ENCODE measurements around the gene CKLF. TPM values are rescaled to one million over a fixed set of nuclear protein-coding genes. Genes with fewer than 3 reads are reported as not detected.
"Not testable (repeated sequence)": the region's sequence is repeated elsewhere in the genome, so short reads cannot be mapped to it uniquely, and the experiment has no call there.

The CKLF gene
- total and polyA plus RNA-seq, 12 donors = 19.6 to 67.9 (median 39.1) TPM

- WGBS, 4 donors = 93 to 94% (median 93%) methylated on average over 4 of the region's 4 CpGs
Observed at GRCh38 chr16:66591018-66591417, 38.6 kb downstream of the CKLF start.

DNA sequence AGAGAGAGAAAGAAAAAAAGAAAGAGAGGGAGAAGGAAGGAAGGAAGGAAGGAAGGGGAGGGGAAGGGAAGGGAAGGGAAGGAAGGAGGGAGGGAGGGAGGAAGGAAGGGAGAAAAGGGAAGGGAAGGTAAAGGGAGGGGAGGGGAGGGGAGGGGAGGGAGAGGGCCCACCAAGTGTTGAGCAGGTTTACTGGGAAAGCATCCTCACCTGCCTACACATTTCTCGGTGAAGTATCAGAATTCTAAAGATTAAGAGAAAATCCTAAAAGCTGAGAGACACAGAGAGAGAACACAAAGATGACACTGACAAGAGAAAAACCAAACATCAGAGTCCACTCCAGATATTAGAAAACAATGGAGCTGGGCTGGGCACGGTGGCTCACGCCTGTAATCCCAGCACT, 39.9 kb downstream of the CKLF start:
- intact Hi-C loops (cut with DNase I) = no loop called here
- Histone ChIP-seq H3K27me3 (no peaks in the 10 kb centered on the region), H3K4me3 (no peak overlapping the region), H3K9me3 (replicated peaks in 1 of 3) (no peaks in the 10 kb centered on the region), H3K4me1 (replicated peaks in 1 of 2) (no peaks in the 10 kb centered on the region), H3K27ac (no peak overlapping the region), H3K36me3 (replicated peaks in 1 of 2) (no peaks in the 10 kb centered on the region)
- WGBS, 4 donors = 83 to 91% (median 87%) methylated on average over 3 of the region's 3 CpGs
- TF ChIP-seq POLR2A (IDR thresholded peaks at IDR 0.05) (no peak), CTCF (IDR thresholded peaks at IDR 0.05) (no peak)
- DNase-seq = peak in 1 of 7 donors; percentile 14

More at GRCh38 chr16:66591018-66591417, 38.6 kb downstream of the CKLF start:
- intact Hi-C loops (cut with DNase I) = no loop called here
- TF ChIP-seq CTCF (IDR thresholded peaks at IDR 0.05) = no peak
- no peak for TF ChIP-seq POLR2A (IDR thresholded peaks at IDR 0.05)
- Histone ChIP-seq H3K4me1 (replicated peaks in 1 of 2) (no peaks in the 10 kb centered on the region), H3K4me3 (no peak overlapping the region), H3K27me3 (no peaks in the 10 kb centered on the region), H3K9me3 (replicated peaks in 1 of 3) (no peaks in the 10 kb centered on the region), H3K36me3 (replicated peaks in 1 of 2) (no peaks in the 10 kb centered on the region), H3K27ac (no peak overlapping the region)
- peak in 1 of 7 donors; percentile 38 for DNase-seq

DNA sequence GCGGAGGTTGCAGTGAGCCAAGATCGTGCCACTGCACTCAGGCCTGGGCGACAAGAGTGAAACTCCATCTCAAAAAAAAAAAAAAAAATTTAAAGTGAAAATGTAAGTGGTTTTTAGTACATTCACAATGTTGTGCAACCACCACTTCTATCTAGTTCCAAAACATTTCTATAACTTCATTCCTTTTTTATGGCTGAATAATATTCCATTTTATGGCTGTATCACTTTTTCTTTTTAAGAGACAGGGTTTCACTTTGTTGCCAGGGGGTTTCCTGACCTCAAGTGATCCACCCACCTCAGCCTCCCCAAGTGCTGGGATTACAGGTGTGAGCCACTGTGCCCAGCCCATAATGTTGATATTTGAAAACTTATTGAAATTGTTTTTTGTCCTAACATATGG, 40.4 kb downstream of the CKLF start:
- no peak for DNase-seq
- no peak overlapping the region for H3K27ac ChIP-seq
- TF ChIP-seq POLR2A (IDR thresholded peaks at IDR 0.05) (no peak), CTCF (IDR thresholded peaks at IDR 0.05) (no peak)
- intact Hi-C loops (cut with DNase I) = no loop called here
- no peaks in the 10 kb centered on the region for H3K4me1 ChIP-seq (replicated peaks in 1 of 2)
- H3K9me3 ChIP-seq (replicated peaks in 1 of 3) = no peaks in the 10 kb centered on the region
- H3K27me3 ChIP-seq = no peaks in the 10 kb centered on the region
- no peak overlapping the region for H3K4me3 ChIP-seq
- WGBS, 4 donors = 94 to 99% (median 97%) methylated on average over 3 of the region's 3 CpGs
- H3K36me3 ChIP-seq (replicated peaks in 1 of 2) = no peaks in the 10 kb centered on the region

DNA sequence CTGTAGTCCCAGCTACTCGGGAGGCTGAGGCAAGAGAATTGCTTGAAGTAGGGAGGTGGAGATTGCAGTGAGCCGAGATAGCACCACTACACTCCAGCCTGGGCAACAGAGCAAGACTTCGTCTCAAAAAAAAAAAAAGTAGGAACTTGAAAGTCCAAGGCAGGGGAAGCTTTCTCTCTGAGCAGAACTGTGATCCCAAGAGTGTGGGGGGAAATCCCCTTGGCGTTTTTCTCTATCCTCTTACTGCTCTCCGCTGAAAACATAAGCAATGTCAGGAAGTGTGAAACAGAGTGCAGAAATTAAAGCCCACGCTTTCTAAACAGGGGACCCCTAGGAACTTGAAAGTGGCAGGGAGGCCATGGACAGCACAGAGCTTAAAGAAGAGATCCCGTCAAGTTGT, 42.4 kb downstream of the CKLF start:
- no peak for TF ChIP-seq POLR2A (IDR thresholded peaks at IDR 0.05)
- no peak for TF ChIP-seq CTCF (IDR thresholded peaks at IDR 0.05)
- Histone ChIP-seq H3K36me3 (replicated peaks in 1 of 2) (no peaks in the 10 kb centered on the region), H3K4me1 (replicated peaks in 1 of 2) (no peaks in the 10 kb centered on the region), H3K27ac (no peak overlapping the region), H3K27me3 (no peaks in the 10 kb centered on the region), H3K9me3 (replicated peaks in 1 of 3) (no peaks in the 10 kb centered on the region), H3K4me3 (no peak overlapping the region)
- DNase-seq = no peak
- intact Hi-C loops (cut with DNase I) = no loop called here
- 61 to 74% (median 66%) methylated on average over 7 of the region's 7 CpGs for WGBS, 4 donors

DNA sequence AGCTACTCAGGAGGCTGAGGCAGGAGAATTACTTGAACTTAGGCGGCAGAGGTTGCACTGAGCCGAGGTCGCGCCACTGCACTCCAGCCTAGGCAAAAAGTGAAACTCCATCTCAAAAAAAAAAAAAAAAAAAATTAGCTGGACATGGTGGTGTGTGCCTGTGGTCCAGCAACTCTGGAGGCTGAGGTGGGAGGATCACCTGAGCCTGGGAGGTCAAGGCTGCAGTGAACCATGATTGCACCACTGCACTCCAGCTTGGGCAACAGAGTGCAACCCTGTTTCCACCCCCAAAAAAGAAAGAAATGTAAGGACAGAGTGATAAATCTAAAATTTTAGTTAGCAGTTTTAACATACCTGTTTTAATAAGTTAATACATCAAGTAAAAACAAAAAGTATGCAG, 44.2 kb downstream of the CKLF start:
- H3K27me3 ChIP-seq; intact Hi-C loops (cut with DNase I); H3K4me1 ChIP-seq (replicated peaks in 1 of 2); H3K9me3 ChIP-seq (replicated peaks in 1 of 3); DNase-seq; H3K4me3 ChIP-seq; H3K27ac ChIP-seq; H3K36me3 ChIP-seq (replicated peaks in 1 of 2): not testable (repeated sequence)
- WGBS, 4 donors = 91 to 100% (median 97%) methylated on average over 4 of the region's 4 CpGs

Data from adrenal gland (tissue), 12 donors.